Endodermal cell (in vitro differentiated cells): Measurements from ENCODE around the gene CLIC4. TPM values are rescaled to one million over a fixed set of nuclear protein-coding genes. Genes with fewer than 3 reads are reported as not detected.

Experiments
- DNase-seq: peaks from one replicate; pipeline ENCODE4 v3.0.0-alpha.2; 2017
- H3K27ac ChIP-seq: 2 replicates; pipeline ENCODE4 v1.5.1; 2013; ENCODE audit warnings: mild to moderate bottlenecking, low read depth, low read length, moderate library complexity
- H3K27me3 ChIP-seq: 2 replicates; pipeline ENCODE4 v1.6.1; 2013; ENCODE audit warnings: mild to moderate bottlenecking, low read length, moderate library complexity; ENCODE audit not compliant: insufficient read depth, control insufficient read depth, poor library complexity, severe bottlenecking
- H3K36me3 ChIP-seq: 2 replicates; pipeline ENCODE4 v1.7.0; 2013; ENCODE audit warnings: mild to moderate bottlenecking, low read length, moderate library complexity; ENCODE audit not compliant: control insufficient read depth, insufficient read depth
- H3K4me1 ChIP-seq: one replicate; pipeline ENCODE4 v1.7.0; 2013; ENCODE audit warnings: low read length; ENCODE audit not compliant: control insufficient read depth, insufficient read depth
- H3K4me3 ChIP-seq: 2 replicates; pipeline ENCODE4 v1.5.1; 2013; ENCODE audit warnings: mild to moderate bottlenecking, low read length, moderate library complexity
- H3K9ac ChIP-seq: 2 replicates; pipeline ENCODE4 v1.6.1; 2013; ENCODE audit warnings: mild to moderate bottlenecking, low read length, moderate library complexity; ENCODE audit not compliant: poor library complexity, severe bottlenecking; ENCODE audit errors: extremely low read depth
- H3K9me3 ChIP-seq: 2 replicates; pipeline ENCODE4 v1.6.1; 2013; ENCODE audit warnings: mild to moderate bottlenecking, low read length, moderate library complexity; ENCODE audit not compliant: control insufficient read depth
- H3K27ac Mint-ChIP-seq: 2 replicates; pipeline ENCODE4 v1.8.0; 2020; ENCODE audit warnings: mixed read lengths
- H3K27me3 Mint-ChIP-seq: 2 replicates; pipeline ENCODE4 v1.8.0; 2021; ENCODE audit warnings: mild to moderate bottlenecking, mixed read lengths; ENCODE audit not compliant: insufficient read depth
- H3K36me3 Mint-ChIP-seq: 2 replicates; pipeline ENCODE4 v1.8.0; 2020; ENCODE audit warnings: low read depth, mixed read lengths
- H3K4me1 Mint-ChIP-seq: 2 replicates; pipeline ENCODE4 v1.8.0; 2020; ENCODE audit warnings: mixed read lengths
- H3K4me3 Mint-ChIP-seq: 2 replicates; pipeline ENCODE4 v1.8.0; 2020; ENCODE audit warnings: mild to moderate bottlenecking, moderate library complexity, mixed read lengths
- H3K9me3 Mint-ChIP-seq: 2 replicates; pipeline ENCODE4 v1.8.0; 2020; ENCODE audit warnings: mild to moderate bottlenecking, mixed read lengths
- WGBS, 2 experiments: methylation state at CpG; one replicate each; pipeline versions ENCODE4 v1.1.5 to v1.1.7; 2013; ENCODE audit warnings: missing lambda C conversion rate in 2 of 2, mixed read lengths in 1 of 2; ENCODE audit not compliant: insufficient coverage in 1 of 2, insufficient read length in 1 of 2; 5-methylcytosine and 5-hydroxymethylcytosine counted together
- total RNA-seq, 2 donors: library from RNA; stranded (reverse); fragmentation: NEBNext Ultra II Directional in 1 of 2; extraction: Animal tissue kit (Norgen Biotek cat#: 25700) in 1 of 2; gene quantifications; 2 replicates in 1 of 2; 3 replicates in 1 of 2; pipeline ENCODE4 v1.2.1, GENCODE V29; 2021
- TF ChIP-seq, protein P1 (sequence below): fragments of 200-600 bp; sonication (generic); conservative IDR thresholded peaks from 2 replicates; pipeline ENCODE4 v1.5.0; 2021; ENCODE audit warnings: antibody characterized with exemption, mild to moderate bottlenecking

CLIC4 gene
- total RNA-seq, 2 donors from 2014 or later, result 119 to 146 TPM

DNA sequence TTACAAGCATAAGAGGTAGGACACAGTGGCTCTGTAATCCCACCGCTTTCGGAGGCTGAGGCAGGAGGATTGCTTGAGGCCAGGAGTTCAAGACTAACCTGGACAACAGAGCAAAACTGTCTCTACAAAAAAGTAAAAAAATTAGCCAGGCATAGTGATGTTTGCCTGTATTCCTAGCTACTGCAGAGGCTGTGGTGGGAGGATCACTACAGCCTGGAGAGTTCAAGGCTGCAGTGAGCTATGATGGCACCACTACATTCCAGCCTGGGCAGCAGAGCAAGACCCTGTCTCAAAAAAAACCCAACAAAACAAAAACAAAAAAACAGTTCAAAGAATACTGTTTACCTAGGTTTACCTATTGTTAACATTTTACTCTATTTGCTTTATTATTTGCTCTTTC is 37.4 kb downstream of the CLIC4 start:
- Mint-ChIP-seq H3K4me3 (no peak overlapping the region), H3K9me3 (peaks cover 1% of the 10 kb centered on the region), H3K4me1 (peaks cover 13% of the 10 kb centered on the region), H3K27me3 (no peaks in the 10 kb centered on the region), H3K36me3 (peaks cover 12% of the 10 kb centered on the region), H3K27ac (no peak overlapping the region)
- H3K27ac ChIP-seq, result no peak overlapping the region
- TF ChIP-seq, protein P1, sequence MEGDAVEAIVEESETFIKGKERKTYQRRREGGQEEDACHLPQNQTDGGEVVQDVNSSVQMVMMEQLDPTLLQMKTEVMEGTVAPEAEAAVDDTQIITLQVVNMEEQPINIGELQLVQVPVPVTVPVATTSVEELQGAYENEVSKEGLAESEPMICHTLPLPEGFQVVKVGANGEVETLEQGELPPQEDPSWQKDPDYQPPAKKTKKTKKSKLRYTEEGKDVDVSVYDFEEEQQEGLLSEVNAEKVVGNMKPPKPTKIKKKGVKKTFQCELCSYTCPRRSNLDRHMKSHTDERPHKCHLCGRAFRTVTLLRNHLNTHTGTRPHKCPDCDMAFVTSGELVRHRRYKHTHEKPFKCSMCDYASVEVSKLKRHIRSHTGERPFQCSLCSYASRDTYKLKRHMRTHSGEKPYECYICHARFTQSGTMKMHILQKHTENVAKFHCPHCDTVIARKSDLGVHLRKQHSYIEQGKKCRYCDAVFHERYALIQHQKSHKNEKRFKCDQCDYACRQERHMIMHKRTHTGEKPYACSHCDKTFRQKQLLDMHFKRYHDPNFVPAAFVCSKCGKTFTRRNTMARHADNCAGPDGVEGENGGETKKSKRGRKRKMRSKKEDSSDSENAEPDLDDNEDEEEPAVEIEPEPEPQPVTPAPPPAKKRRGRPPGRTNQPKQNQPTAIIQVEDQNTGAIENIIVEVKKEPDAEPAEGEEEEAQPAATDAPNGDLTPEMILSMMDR, result no peak
- H3K4me3 ChIP-seq, result no peak overlapping the region
- peaks cover 4% of the 10 kb centered on the region for H3K9me3 ChIP-seq
- no peaks in the 10 kb centered on the region for H3K4me1 ChIP-seq
- H3K9ac ChIP-seq, result no peak overlapping the region
- H3K27me3 ChIP-seq, result no peaks in the 10 kb centered on the region
- no peak for DNase-seq
- H3K36me3 ChIP-seq, result peaks cover 28% of the 10 kb centered on the region
- WGBS, 2 experiments, result 94 to 98% methylated on average over 2 of the region's 2 CpGs

DNA sequence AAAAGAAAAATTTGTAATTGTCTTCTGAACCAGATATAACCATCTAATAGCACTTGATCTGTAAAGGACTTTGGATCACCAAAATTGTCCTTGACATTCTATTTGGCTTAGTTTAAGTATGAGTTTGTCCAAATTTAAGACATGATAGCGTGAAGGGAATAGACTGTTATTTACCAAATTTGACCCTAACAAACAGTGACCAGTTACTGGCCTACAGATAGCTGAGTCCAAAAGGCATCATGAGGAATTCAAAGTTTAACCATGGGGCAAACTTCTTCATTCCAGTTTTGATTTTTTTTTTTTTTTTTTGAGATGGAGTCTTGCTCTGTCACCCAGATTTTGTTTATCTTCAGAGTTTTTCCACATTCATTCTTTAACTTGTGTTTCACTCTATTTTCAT is 38.5 kb downstream of the CLIC4 start:
- H3K4me1 Mint-ChIP-seq, result peaks cover 13% of the 10 kb centered on the region
- no peak overlapping the region for H3K27ac Mint-ChIP-seq
- Histone ChIP-seq H3K4me1 (no peaks in the 10 kb centered on the region), H3K9ac (no peak overlapping the region), H3K27me3 (no peaks in the 10 kb centered on the region), H3K27ac (no peak overlapping the region), H3K4me3 (no peak overlapping the region), H3K9me3 (peaks cover 4% of the 10 kb centered on the region), H3K36me3 (peaks cover 29% of the 10 kb centered on the region)
- TF ChIP-seq, protein P1, result no peak
- WGBS, 2 experiments, result 100% methylated on average over 1 of the region's 1 CpG
- H3K4me3 Mint-ChIP-seq, result no peak overlapping the region
- no peaks in the 10 kb centered on the region for H3K27me3 Mint-ChIP-seq
- H3K36me3 Mint-ChIP-seq, result peaks cover 16% of the 10 kb centered on the region
- DNase-seq, result no peak
- peaks cover 1% of the 10 kb centered on the region for H3K9me3 Mint-ChIP-seq

DNA sequence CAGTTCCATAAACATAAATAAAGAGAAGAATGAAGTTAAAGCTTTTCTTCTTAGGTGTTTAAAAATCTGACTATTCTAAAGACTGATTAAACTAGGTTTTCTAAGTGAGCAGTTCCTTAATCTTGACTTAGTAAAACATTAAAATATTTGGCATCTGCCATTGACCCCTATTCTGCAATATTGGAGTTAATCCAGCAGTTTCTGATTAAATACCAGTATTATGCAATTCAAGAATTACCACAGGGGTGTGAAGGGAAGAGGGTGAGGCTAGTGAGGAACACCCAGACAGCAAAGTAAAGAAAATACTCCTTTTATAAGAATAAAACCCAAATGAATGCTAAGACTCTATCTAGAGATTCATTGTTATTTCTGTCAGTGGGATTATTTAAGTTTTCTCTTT is 40.9 kb downstream of the CLIC4 start:
- Mint-ChIP-seq H3K9me3 (peaks cover 1% of the 10 kb centered on the region), H3K27me3 (no peaks in the 10 kb centered on the region), H3K36me3 (peaks cover 16% of the 10 kb centered on the region), H3K4me1 (no peaks in the 10 kb centered on the region), H3K4me3 (no peak overlapping the region), H3K27ac (no peak overlapping the region)
- TF ChIP-seq, protein P1, result no peak
- Histone ChIP-seq H3K4me1 (no peaks in the 10 kb centered on the region), H3K36me3 (peaks cover 25% of the 10 kb centered on the region), H3K9me3 (peaks cover 4% of the 10 kb centered on the region), H3K27me3 (no peaks in the 10 kb centered on the region), H3K9ac (no peak overlapping the region), H3K27ac (no peak overlapping the region), H3K4me3 (no peak overlapping the region)
- DNase-seq, result no peak
